Tibial nerve (tissue), 3 donors: ENCODE data around the gene ATXN10.

Experiments
- CTCF ChIP-seq, 5 experiments: fragments of 200-600 bp in 3 of 5; fragments of 450-650 bp in 2 of 5; sonication (generic) in 3 of 5; IDR thresholded peaks; one replicate each; pipeline ENCODE4 v1.5.1; 2016 to 2019; ENCODE audit warnings: antibody characterized with exemption in 5 of 5, mild to moderate bottlenecking in 3 of 5, moderate library complexity in 2 of 5
- POLR2A ChIP-seq, 2 donors: fragments of 450-650 bp; IDR thresholded peaks; one replicate each; pipeline ENCODE4 v1.6.1; 2017; ENCODE audit warnings: antibody characterized with exemption in 2 of 2, mild to moderate bottlenecking in 2 of 2, moderate library complexity in 2 of 2

GRCh38 chr22:45859231-45860161 is 187.9 kb downstream of the ATXN10 start:
- TF ChIP-seq CTCF (IDR thresholded peaks at IDR 0.05) (no peak), POLR2A (IDR thresholded peaks at IDR 0.05) (no peak)
